ENCODE measurements around the gene SLC45A3.

Gene SLC45A3

GRCh38 chr1:205687242-205687641 is 6.9 kb upstream of the SLC45A3 start:
- 79% methylated on average over 2 of the region's 2 CpGs for WGBS
- Histone ChIP-seq H3K27me3 (ENCODE audit: control insufficient read depth in 1 of 2, insufficient read depth in 1 of 2, low read length in 2 of 2) (peaks cover 4 to 18% of the 10 kb centered on the region in 2 experiments), H3K14ac (ENCODE audit: low read length in 2 of 2) (no peak overlapping the region), H3K9ac (ENCODE audit: low read length) (no peak overlapping the region), H4K8ac (ENCODE audit: low read length) (no peak overlapping the region), H3K9me3 (ENCODE audit: control insufficient read depth, low read length) (no peaks in the 10 kb centered on the region), H2AK5ac (ENCODE audit: low read length, severe bottlenecking) (no peak overlapping the region), H3K18ac (ENCODE audit: low read depth in 1 of 2, low read length in 2 of 2) (no peak overlapping the region), H2BK5ac (ENCODE audit: low read depth, low read length, poor library complexity, severe bottlenecking) (no peak overlapping the region), H3K23ac (ENCODE audit: low read length in 2 of 2) (no peak overlapping the region), H4K91ac (ENCODE audit: low read length) (no peak overlapping the region), H3K4me2 (ENCODE audit: low read length, poor library complexity, severe bottlenecking) (no peak overlapping the region), H2AFZ (ENCODE audit: low read depth, low read length) (no peak overlapping the region), H3K79me1 (replicated peaks; ENCODE audit: low read length, poor library complexity, severe bottlenecking) (no peaks in the 10 kb centered on the region), H3K27ac (ENCODE audit: low read length, poor library complexity, severe bottlenecking) (no peak overlapping the region), H2BK15ac (ENCODE audit: low read depth, poor library complexity, severe bottlenecking) (no peak overlapping the region), H2BK120ac (ENCODE audit: low read depth, low read length) (no peak overlapping the region), H3K4me3 (ENCODE audit: insufficient read depth in 1 of 2, low read depth in 1 of 2, low read length in 2 of 2) (no peak overlapping the region), H3K4me1 (ENCODE audit: control insufficient read depth, insufficient read depth, low read depth, low read length) (peaks cover 4% of the 10 kb centered on the region), H3K36me3 (ENCODE audit: control insufficient read depth in 1 of 2, insufficient read depth in 2 of 2, low read depth in 1 of 2, low read length in 2 of 2) (no peaks in the 10 kb centered on the region), H2BK12ac (ENCODE audit: low read length in 2 of 2) (no peak overlapping the region), H3K4ac (ENCODE audit: low read depth in 1 of 2, low read length in 2 of 2) (no peak overlapping the region)
- DNase-seq, result no peak

GRCh38 chr1:205681364-205681763 is 1.1 kb upstream of the SLC45A3 start:
- H2BK5ac ChIP-seq (ENCODE audit: low read depth, low read length, poor library complexity, severe bottlenecking), result no peak overlapping the region
- peaks cover 0 to 9% of the 10 kb centered on the region in 2 experiments for H3K27me3 ChIP-seq (ENCODE audit: control insufficient read depth in 1 of 2, insufficient read depth in 1 of 2, low read length in 2 of 2)

GRCh38 chr1:205678286-205679111 is 1.8 kb downstream of the SLC45A3 start:
- peak overlapping the region in 1 of 2 experiments; percentile 79 for H3K4me3 ChIP-seq (ENCODE audit: insufficient read depth in 1 of 2, low read depth in 1 of 2, low read length in 2 of 2)
- no peaks in the 10 kb centered on the region for H3K36me3 ChIP-seq (ENCODE audit: control insufficient read depth in 1 of 2, insufficient read depth in 2 of 2, low read depth in 1 of 2, low read length in 2 of 2)
- peak overlapping the region; percentile 71 to 94 for H2BK12ac ChIP-seq (ENCODE audit: low read length in 2 of 2)
- H3K4ac ChIP-seq (ENCODE audit: low read depth in 1 of 2, low read length in 2 of 2), result peak overlapping the region; percentile 68 to 79
- peak overlapping the region; percentile 91 for H4K8ac ChIP-seq (ENCODE audit: low read length)
- H2AFZ ChIP-seq (ENCODE audit: low read depth, low read length), result no peak overlapping the region
- H3K18ac ChIP-seq (ENCODE audit: low read depth in 1 of 2, low read length in 2 of 2), result peak overlapping the region; percentile 70 to 95
- peak overlapping the region; percentile 12 for H2BK15ac ChIP-seq (ENCODE audit: low read depth, poor library complexity, severe bottlenecking)
- H4K91ac ChIP-seq (ENCODE audit: low read length), result peak overlapping the region; percentile 89
- peaks cover 21% of the 10 kb centered on the region for H3K4me1 ChIP-seq (ENCODE audit: control insufficient read depth, insufficient read depth, low read depth, low read length)
- peak overlapping the region in 1 of 2 experiments; percentile 21 for H3K14ac ChIP-seq (ENCODE audit: low read length in 2 of 2)
- H3K27ac ChIP-seq (ENCODE audit: low read length, poor library complexity, severe bottlenecking), result peak overlapping the region; percentile 7
- peak overlapping the region; percentile 54 for H2BK120ac ChIP-seq (ENCODE audit: low read depth, low read length)
- peak overlapping the region; percentile 73 for H3K4me2 ChIP-seq (ENCODE audit: low read length, poor library complexity, severe bottlenecking)
- peak; percentile 71 for DNase-seq
- 43% methylated on average over 9 of the region's 10 CpGs for WGBS
- H3K23ac ChIP-seq (ENCODE audit: low read length in 2 of 2), result no peak overlapping the region
- peaks cover 0 to 9% of the 10 kb centered on the region in 2 experiments for H3K27me3 ChIP-seq (ENCODE audit: control insufficient read depth in 1 of 2, insufficient read depth in 1 of 2, low read length in 2 of 2)
- peaks cover 28% of the 10 kb centered on the region for H3K79me1 ChIP-seq (replicated peaks; ENCODE audit: low read length, poor library complexity, severe bottlenecking)
- peak overlapping the region; percentile 27 for H3K9ac ChIP-seq (ENCODE audit: low read length)
- no peak overlapping the region for H2BK5ac ChIP-seq (ENCODE audit: low read depth, low read length, poor library complexity, severe bottlenecking)
- peak overlapping the region; percentile 81 for H2AK5ac ChIP-seq (ENCODE audit: low read length, severe bottlenecking)
- no peaks in the 10 kb centered on the region for H3K9me3 ChIP-seq (ENCODE audit: control insufficient read depth, low read length)

More at GRCh38 chr1:205681364-205681763, 1.1 kb upstream of the SLC45A3 start:
- H2BK15ac ChIP-seq (ENCODE audit: low read depth, poor library complexity, severe bottlenecking), result no peak overlapping the region
- H2BK12ac ChIP-seq (ENCODE audit: low read length in 2 of 2), result no peak overlapping the region
- peaks cover 16% of the 10 kb centered on the region for H3K79me1 ChIP-seq (replicated peaks; ENCODE audit: low read length, poor library complexity, severe bottlenecking)
- H3K9me3 ChIP-seq (ENCODE audit: control insufficient read depth, low read length), result no peaks in the 10 kb centered on the region
- WGBS, result 91% methylated on average over 3 of the region's 3 CpGs
- no peak overlapping the region for H3K4me2 ChIP-seq (ENCODE audit: low read length, poor library complexity, severe bottlenecking)
- peak overlapping the region in 1 of 2 experiments; percentile 76 for H3K23ac ChIP-seq (ENCODE audit: low read length in 2 of 2)
- no peak overlapping the region for H3K18ac ChIP-seq (ENCODE audit: low read depth in 1 of 2, low read length in 2 of 2)
- H3K4me1 ChIP-seq (ENCODE audit: control insufficient read depth, insufficient read depth, low read depth, low read length), result peaks cover 20% of the 10 kb centered on the region
- DNase-seq, result no peak
- H2BK120ac ChIP-seq (ENCODE audit: low read depth, low read length), result no peak overlapping the region
- no peak overlapping the region for H2AK5ac ChIP-seq (ENCODE audit: low read length, severe bottlenecking)
- H3K9ac ChIP-seq (ENCODE audit: low read length), result no peak overlapping the region
- no peaks in the 10 kb centered on the region for H3K36me3 ChIP-seq (ENCODE audit: control insufficient read depth in 1 of 2, insufficient read depth in 2 of 2, low read depth in 1 of 2, low read length in 2 of 2)
- no peak overlapping the region for H4K91ac ChIP-seq (ENCODE audit: low read length)
- no peak overlapping the region for H3K27ac ChIP-seq (ENCODE audit: low read length, poor library complexity, severe bottlenecking)
- no peak overlapping the region for H2AFZ ChIP-seq (ENCODE audit: low read depth, low read length)
- no peak overlapping the region for H3K4ac ChIP-seq (ENCODE audit: low read depth in 1 of 2, low read length in 2 of 2)
- H3K14ac ChIP-seq (ENCODE audit: low read length in 2 of 2), result no peak overlapping the region
- H4K8ac ChIP-seq (ENCODE audit: low read length), result no peak overlapping the region
- H3K4me3 ChIP-seq (ENCODE audit: insufficient read depth in 1 of 2, low read depth in 1 of 2, low read length in 2 of 2), result no peak overlapping the region

GRCh38 chr1:205677167-205677566 is 3.1 kb downstream of the SLC45A3 start:
- Histone ChIP-seq H2AK5ac (ENCODE audit: low read length, severe bottlenecking) (no peak overlapping the region), H3K18ac (ENCODE audit: low read depth in 1 of 2, low read length in 2 of 2) (no peak overlapping the region), H3K9me3 (ENCODE audit: control insufficient read depth, low read length) (no peaks in the 10 kb centered on the region), H3K23ac (ENCODE audit: low read length in 2 of 2) (no peak overlapping the region), H3K27me3 (ENCODE audit: control insufficient read depth in 1 of 2, insufficient read depth in 1 of 2, low read length in 2 of 2) (peaks cover 0 to 16% of the 10 kb centered on the region in 2 experiments), H3K14ac (ENCODE audit: low read length in 2 of 2) (no peak overlapping the region), H3K9ac (ENCODE audit: low read length) (no peak overlapping the region), H4K8ac (ENCODE audit: low read length) (no peak overlapping the region), H2BK12ac (ENCODE audit: low read length in 2 of 2) (no peak overlapping the region), H2BK15ac (ENCODE audit: low read depth, poor library complexity, severe bottlenecking) (no peak overlapping the region), H2AFZ (ENCODE audit: low read depth, low read length) (no peak overlapping the region), H2BK120ac (ENCODE audit: low read depth, low read length) (no peak overlapping the region), H3K36me3 (ENCODE audit: control insufficient read depth in 1 of 2, insufficient read depth in 2 of 2, low read depth in 1 of 2, low read length in 2 of 2) (no peaks in the 10 kb centered on the region), H3K79me1 (replicated peaks; ENCODE audit: low read length, poor library complexity, severe bottlenecking) (peaks cover 28% of the 10 kb centered on the region), H4K91ac (ENCODE audit: low read length) (no peak overlapping the region), H3K4me2 (ENCODE audit: low read length, poor library complexity, severe bottlenecking) (no peak overlapping the region), H3K4ac (ENCODE audit: low read depth in 1 of 2, low read length in 2 of 2) (no peak overlapping the region), H2BK5ac (ENCODE audit: low read depth, low read length, poor library complexity, severe bottlenecking) (no peak overlapping the region), H3K4me1 (ENCODE audit: control insufficient read depth, insufficient read depth, low read depth, low read length) (peaks cover 21% of the 10 kb centered on the region), H3K27ac (ENCODE audit: low read length, poor library complexity, severe bottlenecking) (no peak overlapping the region), H3K4me3 (ENCODE audit: insufficient read depth in 1 of 2, low read depth in 1 of 2, low read length in 2 of 2) (no peak overlapping the region)
- WGBS, result 91% methylated on average over 5 of the region's 5 CpGs
- no peak for DNase-seq
